ENCODE measurements around the gene SLC38A1.
"Not testable (repeated sequence)": the region's sequence is repeated elsewhere in the genome, so short reads cannot be mapped to it uniquely, and the experiment has no call there.

The SLC38A1 gene

DNA sequence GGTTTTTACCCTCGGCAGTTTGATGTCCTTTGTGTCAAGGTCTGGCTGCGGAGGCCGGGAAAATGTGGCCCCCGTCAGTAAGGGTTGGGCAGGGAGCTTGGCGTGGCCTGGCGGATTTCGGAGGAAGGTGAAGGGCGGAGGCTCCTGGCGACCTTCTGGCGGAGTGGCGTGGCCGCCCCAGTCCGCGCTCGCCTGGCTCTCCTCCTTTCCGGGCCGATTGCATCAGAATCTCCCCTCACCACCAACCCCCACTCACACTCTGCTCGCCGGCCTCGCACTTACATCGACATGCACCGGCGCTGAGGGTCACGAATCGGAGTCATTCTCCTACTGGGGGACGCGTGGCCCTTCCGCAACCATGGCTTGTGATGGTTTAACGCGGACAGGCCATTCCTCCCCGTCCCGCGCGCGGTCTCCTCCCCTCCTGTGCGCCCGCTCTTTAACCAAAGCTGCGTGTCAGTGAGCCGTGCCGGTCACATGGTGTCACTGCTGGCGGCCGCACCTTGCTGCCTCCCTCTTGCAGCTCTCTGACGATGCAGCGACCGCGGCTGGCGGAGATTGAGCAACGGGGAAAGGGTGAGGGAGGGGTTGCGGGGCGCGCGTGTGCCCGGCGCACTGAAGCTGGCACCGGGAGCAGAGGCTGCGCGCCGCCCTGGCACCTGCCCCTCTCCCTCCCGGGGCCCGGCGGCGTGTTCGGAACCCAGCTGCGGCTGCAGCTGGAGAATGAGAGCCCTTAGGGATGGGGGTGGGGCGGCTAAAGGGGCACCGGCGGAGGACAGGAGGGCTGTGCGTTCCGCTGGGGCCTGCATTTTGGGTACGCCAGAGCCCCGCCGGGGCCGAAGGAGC, at the start of gene SLC38A1:
TSS of gene SLC38A1 (minus strand) at position 461 of the 846 bp plus-strand sequence. CDS start 29,243 bp downstream, outside the sequence.
- DNase-seq: no peak

DNA sequence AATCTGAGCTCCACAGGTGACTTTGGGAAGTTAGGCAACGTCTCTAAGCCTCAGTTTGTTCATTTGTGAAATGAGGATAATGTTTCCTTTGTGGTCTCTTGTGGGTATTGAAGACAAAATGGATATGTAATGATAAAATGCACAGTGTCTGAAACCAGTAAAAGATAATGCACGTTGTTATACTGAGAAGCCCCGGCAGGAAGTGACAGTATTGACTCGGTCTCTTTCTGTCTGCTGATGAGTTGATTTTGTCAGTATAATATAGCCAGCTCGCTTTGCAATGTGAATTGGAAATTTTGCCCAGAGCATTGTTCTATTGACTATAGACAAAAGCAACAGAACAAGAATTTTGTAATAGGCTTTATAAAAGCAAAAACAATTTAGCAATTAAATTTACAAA, 49.2 kb upstream of the SLC38A1 start:
- no peak for DNase-seq

DNA sequence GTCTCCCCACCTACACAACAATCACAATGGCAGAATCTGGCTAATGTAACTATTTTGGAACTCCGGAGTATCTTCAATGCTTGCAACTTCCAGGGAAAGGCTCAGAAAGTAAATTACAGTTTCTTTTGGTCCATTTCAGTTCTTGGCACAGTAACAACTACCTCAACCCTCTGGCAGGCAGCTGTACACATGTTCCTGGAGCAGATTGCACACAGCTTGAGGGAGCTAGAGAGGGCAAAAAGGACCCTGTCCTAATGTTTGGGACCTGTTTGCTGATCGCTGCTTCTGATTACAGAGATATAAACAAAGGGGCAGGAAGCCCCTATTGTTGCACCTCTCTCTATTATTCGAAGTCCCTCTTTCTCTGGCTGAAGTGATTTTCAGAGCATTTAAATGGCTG, 35.2 kb upstream of the SLC38A1 start:
- no peak for DNase-seq

DNA sequence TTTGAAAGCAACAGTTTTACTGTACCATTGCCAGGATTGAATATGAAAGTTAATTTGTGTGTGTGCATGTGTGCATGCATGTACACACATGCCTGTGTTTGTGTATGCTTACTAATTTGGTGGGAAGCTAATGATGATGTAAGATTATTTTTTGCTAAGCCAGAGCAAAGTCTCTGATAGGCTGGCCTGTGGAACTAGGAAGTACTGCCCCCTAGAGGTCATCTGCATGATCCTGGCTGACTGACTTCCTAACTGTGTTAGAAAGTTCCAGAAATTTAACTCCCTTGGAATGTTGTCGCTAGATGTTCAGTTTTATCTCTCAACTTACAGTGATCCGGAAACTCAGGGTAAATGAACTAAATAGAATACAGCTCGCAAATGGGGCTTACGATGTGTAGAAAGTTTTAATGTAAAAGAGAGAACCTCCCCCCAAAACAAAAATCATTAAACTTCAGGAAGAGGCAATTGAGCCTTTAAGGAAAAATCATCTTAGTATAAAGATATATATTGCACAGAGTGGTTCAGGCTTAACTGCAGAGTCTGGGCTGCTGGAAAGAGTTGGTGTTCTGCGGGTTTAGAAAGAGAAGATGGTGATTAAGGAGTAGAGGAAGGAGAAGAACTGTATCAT, 34.3 kb upstream of the SLC38A1 start:
- no peak for DNase-seq

DNA sequence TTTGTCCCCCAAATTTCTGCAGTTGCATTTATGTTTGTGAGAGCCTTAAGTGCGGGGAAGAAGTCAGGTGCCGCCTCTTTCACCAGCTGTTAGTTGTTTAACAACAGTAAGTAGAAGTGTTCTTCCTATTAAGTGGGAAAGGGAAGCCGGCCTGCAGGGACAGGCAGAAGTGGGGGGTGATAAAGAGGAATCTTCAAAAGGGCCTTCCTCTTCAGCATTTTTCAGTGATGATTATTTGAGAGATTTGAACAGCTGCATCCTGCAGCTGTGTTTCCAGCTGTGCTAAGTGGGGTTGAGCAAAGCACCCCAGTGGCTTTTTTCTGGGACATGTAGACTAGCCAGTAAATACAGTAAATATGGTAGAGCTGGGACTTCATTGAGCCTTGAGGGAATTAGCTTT, 32.1 kb upstream of the SLC38A1 start:
- DNase-seq: no peak

DNA sequence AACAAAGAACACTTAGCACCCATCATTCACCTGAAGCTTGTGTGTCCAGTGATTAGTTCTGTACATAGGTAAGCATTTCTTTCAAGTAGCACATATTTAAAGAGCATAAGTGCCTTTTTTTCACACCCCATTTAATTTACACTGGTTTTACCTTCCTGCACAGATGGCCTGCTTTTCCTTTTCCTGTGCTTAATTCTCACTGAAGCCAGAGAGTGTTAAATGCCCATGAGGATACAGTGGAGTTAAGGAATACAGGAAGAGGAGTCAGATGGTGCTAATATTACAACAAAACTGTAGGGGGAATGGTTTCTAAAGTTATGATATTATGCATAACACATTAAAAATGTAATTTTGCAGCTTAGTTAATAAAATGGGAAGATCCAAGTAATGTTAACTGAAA, 31.0 kb upstream of the SLC38A1 start:
- no peak for DNase-seq

DNA sequence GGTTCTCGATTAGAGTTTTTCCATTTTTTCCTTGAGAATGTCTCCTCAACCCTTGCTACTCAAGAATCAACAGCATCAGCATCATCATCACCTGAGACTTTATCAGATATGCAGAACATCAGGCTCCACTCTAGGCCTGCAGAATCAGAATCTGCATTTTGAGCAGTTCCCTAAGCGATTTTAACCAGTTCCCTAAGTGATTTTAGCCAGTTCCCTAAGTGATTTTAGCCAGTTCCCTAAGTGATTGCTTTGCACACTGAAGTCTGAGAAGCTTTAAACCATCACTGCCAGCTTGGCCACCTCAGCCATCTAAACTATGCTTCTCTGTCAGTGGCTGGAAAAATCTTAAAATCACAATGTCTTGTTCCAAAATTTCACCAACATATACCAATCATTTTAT, 29.4 kb upstream of the SLC38A1 start:
- DNase-seq: no peak

DNA sequence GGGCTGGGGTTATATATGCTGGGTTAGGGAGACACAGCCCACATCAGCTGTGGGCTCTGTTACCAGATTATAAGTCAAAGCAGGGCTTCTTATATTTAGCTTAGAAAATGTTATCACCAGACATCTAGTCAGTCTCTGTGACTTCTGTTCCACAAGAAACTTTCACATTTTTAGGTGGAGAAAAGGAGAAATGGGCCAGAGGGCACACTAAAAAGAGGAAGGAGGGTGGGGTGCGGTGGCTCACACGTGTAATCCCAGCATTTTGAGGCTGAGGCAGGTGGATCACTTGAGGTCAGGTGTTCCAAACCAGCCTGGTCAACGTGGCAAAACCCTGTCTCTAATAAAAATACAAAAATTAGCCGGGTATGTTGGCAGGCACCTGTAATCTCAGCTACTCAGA, 28.0 kb upstream of the SLC38A1 start:
- DNase-seq: no peak

DNA sequence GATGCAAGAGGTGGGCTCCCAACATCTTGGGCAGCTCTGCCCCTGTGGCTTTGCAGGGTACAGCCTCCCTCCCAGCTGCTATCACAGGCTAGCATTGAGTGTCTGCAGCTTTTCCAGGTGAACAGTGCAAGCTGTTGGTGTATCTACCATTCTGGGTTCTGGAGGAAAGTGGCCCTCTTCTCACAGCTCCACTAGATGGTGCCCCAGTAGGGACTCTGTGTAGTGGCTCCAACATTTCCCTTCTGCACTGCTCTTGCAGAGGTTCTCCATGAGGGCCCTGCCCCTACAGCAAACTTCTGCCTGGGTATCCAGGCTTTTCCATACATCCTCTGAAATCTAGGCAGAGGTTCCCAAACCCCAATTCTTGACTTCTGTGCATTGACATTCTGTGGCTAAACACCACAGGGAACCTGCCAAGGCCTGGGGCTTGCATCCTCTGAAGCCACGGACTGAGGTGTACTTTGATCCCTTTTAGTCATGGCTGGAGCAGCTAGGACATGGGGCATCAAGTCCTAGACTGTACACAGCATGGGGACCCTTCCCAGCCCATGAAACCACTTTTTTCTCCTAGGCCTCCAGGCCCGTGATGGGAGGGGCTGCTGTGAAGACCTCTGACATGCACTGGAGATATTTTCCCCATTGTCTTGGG, 24.0 kb upstream of the SLC38A1 start:
- no peak for DNase-seq

DNA sequence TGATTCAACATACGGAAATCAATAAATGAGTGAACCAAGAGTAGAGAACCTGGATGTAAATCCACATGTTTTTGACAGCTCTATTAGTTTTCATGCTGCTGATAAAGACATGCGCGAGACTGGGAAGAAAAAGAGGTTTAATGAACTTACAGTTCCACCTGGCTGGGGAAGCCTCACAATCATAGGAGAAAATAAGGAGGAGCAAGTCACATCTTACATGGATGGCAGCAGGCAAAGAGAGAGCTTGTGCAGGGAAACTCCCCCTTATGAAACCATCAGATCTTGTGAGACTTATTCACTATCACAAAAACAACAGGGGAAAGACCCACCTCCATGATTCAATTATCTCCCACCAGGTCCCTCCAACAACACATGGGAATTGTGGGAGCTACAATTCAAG, 23.1 kb upstream of the SLC38A1 start:
- not testable (repeated sequence) for DNase-seq

DNA sequence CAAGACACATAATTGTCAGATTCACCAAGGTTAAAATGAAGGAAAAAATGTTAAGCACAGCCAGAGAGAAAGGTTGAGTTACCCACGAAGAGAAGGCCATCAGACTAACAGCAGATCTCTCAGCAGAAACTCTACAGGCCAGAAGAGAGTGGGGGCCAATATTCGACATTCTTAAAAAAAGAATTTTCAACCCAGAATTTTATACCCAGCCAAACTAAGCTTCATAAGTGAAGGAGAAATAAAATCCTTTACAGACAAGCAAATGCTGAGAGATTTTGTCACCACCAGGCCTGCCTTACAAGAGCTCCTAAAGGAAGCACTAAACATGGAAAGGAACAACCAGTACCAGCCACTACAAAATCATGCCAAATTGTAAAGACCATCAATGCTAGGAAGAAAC, 16.3 kb upstream of the SLC38A1 start:
- DNase-seq: not testable (repeated sequence)

DNA sequence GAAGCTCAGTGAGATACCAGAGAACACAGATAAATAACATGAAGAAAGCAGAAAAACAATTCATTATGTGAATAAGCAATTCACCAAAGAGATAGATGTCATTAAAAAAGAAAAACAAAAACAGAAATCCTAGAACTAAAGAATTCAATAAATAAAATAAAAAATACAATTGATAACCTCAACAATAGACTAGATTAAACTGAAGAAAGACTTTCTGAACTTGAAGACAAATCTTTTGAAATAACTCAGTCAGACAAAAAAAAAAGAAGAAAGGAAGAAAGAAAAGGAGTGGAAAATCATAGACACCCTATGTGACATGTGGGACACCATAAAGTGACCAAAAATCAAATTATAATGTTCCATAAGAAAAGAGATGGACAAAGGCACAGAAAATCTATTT, 14.0 kb upstream of the SLC38A1 start:
- no peak for DNase-seq

DNA sequence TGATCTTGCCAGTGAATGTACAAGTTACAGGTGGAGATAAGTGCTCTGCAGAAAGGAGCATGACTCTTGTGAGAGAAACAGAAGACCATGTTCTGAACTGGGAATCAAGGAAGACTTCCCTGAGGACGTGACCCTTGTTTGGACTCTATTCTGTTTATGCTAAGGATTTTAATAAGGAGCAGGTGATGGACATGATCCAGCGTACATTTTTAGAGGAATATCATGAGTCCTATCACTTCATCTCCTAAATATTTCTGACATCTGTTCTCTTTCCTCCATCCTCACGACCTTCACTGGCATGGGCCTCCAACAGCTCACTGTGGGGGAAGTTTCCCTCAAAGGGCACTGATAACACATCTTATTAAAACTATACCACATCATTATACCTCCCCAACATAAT, 7.9 kb upstream of the SLC38A1 start:
- no peak for DNase-seq

DNA sequence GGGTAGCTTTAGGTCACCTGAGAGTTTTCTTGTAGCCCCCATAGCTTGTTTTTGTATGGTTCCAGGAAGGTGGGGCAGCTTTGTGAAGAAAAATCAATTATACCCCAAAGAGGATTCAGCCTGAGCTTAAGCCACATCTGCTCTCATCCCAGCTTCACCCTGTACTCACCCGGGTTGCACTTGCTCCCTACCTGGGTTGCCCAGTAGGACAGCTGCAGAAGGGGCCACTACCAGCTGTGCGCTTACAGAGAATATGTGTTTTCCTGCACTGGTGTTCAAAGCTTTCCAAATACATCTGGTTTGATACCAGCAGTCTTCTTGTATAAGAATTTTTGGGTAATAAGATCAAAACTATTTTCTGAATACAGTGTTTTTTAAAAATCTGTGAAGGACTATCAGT, 3.0 kb upstream of the SLC38A1 start:
- DNase-seq: no peak

DNA sequence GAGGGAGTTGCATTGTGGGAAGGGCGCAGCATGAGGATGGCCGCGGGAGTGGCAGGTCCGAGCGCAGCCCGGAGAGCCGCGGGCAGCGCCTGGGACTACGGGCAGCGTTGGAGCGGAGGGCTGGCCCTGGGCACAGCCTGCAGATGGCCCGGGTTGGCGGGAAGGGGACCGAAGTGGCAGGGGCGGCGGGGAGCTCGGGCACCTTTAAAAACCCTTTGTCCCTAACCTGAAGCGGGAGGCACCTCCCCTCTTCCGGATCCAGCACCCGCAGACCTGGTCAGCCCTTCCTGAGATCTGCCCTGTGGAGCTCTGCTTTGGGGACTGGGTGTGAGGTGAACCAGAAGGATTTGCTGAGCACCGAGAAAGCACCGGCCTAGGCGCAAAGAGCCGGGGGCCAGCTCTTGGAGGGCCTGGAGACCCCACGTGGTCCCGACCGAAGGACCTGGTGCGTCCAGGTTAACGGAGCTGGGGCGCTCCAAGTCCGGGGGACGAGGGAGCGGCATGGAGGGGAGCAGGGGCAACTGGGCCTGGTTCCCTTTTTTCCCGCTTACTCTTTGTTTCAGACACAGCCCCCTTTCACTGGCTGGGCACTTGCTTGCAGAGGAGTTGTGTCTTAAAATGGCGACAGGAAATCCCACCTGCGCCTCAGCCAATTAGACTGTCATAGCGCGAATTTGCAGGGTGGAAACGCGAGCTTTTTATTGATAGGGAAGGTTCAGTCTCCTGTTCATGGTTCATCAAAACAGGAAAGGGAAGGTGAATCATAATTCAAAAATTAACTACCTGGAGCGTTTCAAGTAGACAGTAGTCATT, 792 bp upstream of the SLC38A1 start:
- DNase-seq: no peak

DNA sequence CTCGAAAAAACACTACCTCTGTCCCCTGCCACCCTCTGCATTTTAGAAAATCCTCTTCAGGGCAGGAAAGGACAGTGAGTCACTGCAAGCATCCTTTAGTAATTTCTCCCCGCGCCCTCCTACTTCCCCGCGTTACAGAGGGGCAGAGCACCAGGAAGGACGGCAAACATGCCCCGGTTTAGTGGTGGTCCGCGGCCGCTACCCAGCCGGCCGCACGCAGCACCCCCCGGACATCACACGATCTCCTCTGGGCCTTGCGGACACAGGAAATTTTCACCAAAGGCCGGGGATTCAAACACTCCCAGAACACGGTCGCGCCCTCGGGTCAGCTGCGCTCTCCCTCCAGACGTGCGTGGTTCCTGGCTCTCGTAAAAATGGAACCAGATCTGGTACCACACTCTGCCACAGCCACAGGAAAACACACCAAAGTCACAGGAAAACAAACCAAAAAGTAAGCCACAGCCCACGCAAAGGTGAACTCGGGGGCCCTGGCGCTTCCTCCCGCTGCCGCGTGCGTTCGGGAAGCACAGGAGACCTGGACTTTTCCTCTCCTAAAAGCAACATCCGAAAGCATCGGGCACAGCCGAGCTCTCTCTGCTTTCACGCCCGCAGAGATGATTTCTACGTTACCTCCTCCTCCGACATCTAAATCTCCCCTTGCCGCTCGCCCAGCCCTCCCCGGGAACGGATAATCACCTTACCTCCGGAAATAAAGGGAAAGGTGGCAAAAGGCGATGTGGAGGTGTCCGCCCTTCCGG, 839 bp downstream of the SLC38A1 start:
- no peak for DNase-seq

DNA sequence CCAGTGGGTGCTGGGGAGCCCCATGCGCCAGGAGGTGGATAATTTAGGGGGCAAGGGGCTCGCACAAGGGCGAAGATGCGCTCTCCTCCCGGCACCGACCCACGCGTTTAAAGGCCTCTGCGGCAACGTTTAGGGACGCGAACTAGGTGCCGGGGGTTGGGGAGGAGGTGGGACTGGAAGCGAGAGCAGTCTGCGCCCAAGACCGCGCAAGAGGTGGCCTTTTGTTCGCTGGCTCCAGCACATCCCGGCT, 1.3 kb downstream of the SLC38A1 start:
- no peak for DNase-seq

DNA sequence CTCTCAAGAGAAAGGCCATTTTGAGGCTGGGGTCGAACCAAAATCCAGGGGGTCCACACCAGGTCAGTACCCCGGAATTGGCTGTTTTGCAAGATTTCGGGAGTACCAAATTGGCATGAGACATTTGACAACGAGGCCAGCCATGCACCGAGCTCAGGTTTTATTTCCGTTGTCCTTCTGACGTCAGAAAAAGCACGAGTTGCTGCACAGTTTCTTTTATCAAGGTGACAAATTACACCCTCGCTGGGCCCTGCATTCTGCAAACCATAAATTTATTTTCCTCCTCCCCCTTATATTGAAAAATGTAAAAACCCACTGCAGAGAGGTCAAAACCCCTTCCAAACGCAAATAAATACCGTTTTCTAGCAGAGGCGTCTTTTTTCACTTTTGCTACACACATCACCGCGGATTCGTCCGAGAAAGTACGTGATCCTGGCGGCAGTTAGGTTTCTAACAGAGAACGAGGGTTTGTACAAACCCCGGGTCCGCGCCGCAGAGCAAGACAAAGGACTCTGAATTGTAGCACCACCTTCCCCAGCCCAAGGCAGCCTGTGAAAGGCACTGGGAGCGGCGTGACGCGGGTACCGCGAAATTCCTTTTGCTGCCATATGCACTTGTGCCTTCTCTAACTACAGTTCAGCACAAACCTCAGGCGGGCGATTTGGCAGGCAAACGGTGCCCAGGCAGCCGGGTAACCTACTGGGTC, 1.8 kb downstream of the SLC38A1 start:
- no peak for DNase-seq

DNA sequence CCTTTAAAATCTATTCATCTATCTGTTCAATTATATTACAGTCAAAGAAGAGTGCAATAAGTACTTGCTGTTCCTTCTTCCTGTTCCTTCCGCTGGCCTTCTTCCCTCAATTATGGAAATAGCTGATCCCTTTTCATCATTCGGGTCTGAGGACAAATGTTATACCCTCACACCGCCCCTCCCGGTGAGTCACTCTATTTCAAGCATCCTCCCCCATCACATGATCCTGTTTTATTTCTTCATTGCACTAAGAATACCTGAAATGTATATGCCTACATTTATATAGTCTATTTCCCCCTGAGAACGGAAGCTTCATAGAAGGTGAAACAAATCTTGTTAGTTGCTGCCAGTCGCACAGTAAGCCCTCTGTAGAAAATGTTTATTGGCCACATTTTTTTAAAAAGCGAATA, 2.5 kb downstream of the SLC38A1 start:
- DNase-seq: no peak

DNA sequence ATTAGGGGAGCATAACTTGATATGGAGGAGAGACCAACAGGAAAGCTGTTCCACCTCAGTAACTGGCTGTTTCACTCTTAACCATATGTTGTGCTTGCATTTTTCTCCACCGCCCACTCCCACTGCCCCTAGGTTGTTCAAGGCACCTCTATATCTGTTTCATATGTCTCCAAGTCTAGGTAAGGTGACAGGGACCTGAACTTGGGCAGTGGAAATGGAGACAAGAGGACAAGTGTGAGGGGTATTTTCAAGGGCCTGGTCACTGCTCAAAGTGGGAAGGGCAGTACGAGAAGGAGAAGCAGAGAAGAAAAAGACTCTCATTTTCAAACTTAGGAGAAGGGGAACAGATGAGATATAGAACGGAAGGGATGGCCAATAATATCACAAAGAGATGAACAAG, 3.1 kb downstream of the SLC38A1 start:
- no peak for DNase-seq

DNA sequence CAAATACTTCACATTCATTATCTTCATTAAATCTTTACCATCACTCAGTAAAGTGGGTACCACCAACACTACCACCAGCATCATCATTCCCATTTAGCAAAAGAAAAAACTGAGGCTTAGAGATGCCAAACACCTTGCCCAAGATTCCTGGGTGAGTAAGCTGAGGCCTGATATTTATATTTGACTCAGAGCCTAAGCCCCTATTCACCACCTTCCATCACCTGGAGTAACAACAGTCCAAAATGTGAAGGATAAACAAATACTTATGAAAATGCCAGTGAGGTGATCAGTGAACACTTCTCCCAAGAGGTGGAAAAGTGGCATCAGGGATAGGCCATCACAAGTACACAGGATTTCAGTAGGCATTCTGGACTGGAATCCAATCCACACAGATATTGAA, 3.7 kb downstream of the SLC38A1 start:
- no peak for DNase-seq

DNA sequence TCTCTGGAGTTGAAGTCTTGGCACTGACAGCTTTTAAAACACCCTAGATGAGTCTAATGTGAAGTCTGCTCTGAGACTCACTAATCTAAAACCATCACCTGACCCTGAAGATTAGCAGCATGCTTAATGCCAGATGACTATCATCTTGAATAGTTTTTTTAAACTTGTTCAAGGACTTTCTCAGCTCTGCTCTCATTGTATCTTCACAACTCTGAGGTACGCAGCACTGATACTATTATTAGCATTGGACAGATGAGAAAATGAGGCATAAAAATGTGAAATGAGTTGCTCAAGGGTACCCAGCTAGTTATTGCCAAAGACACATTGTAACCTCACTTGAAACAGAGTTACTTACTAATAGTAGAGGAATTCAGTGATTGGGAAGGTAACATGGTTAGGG, 4.8 kb downstream of the SLC38A1 start:
- no peak for DNase-seq
